Measurements from ENCODE around the gene ST6GALNAC3.

The ST6GALNAC3 gene

GRCh38 chr1:76135835-76136234 is 61.3 kb downstream of the ST6GALNAC3 start:
- H3K4me2 ChIP-seq, result no peak overlapping the region
- H3K27me3 ChIP-seq (ENCODE audit: insufficient read depth, low read depth), result no peaks in the 10 kb centered on the region
- H3K9ac ChIP-seq, result no peak overlapping the region
- no peaks in the 10 kb centered on the region for H4K20me1 ChIP-seq (ENCODE audit: insufficient read depth)
- H3K27ac ChIP-seq, result no peak overlapping the region
- H3K79me2 ChIP-seq (ENCODE audit: insufficient read depth, low read depth), result no peaks in the 10 kb centered on the region
- TF ChIP-seq CTCF (conservative IDR thresholded peaks at IDR 0.05; ENCODE audit: low read depth, low read length), result no peak
- no peaks in the 10 kb centered on the region for H3K4me1 ChIP-seq (ENCODE audit: low read depth, poor library complexity, severe bottlenecking)
- H2AFZ ChIP-seq (ENCODE audit: low read depth), result no peak overlapping the region
- no peak overlapping the region for H3K4me3 ChIP-seq (IDR thresholded peaks at IDR 0.05; ENCODE audit: insufficient read depth, low read depth, low read length)
- H3K36me3 ChIP-seq (ENCODE audit: insufficient read depth), result no peaks in the 10 kb centered on the region

GRCh38 chr1:76136894-76137293 is 62.3 kb downstream of the ST6GALNAC3 start:
- H3K36me3 ChIP-seq (ENCODE audit: insufficient read depth), result no peaks in the 10 kb centered on the region
- no peaks in the 10 kb centered on the region for H3K27me3 ChIP-seq (ENCODE audit: insufficient read depth, low read depth)
- TF ChIP-seq CTCF (conservative IDR thresholded peaks at IDR 0.05; ENCODE audit: low read depth, low read length), result no peak
- H4K20me1 ChIP-seq (ENCODE audit: insufficient read depth), result no peaks in the 10 kb centered on the region
- no peaks in the 10 kb centered on the region for H3K4me1 ChIP-seq (ENCODE audit: low read depth, poor library complexity, severe bottlenecking)
- H3K4me2 ChIP-seq, result no peak overlapping the region
- no peak overlapping the region for H2AFZ ChIP-seq (ENCODE audit: low read depth)
- no peak overlapping the region for H3K4me3 ChIP-seq (IDR thresholded peaks at IDR 0.05; ENCODE audit: insufficient read depth, low read depth, low read length)
- H3K27ac ChIP-seq, result no peak overlapping the region
- no peak overlapping the region for H3K9ac ChIP-seq
- H3K79me2 ChIP-seq (ENCODE audit: insufficient read depth, low read depth), result no peaks in the 10 kb centered on the region

GRCh38 chr1:76137746-76138145 is 63.2 kb downstream of the ST6GALNAC3 start:
- Histone ChIP-seq H3K27ac (no peak overlapping the region), H3K27me3 (ENCODE audit: insufficient read depth, low read depth) (no peaks in the 10 kb centered on the region), H4K20me1 (ENCODE audit: insufficient read depth) (no peaks in the 10 kb centered on the region), H3K4me2 (no peak overlapping the region), H3K4me3 (IDR thresholded peaks at IDR 0.05; ENCODE audit: insufficient read depth, low read depth, low read length) (no peak overlapping the region), H3K9ac (no peak overlapping the region), H2AFZ (ENCODE audit: low read depth) (no peak overlapping the region), H3K4me1 (ENCODE audit: low read depth, poor library complexity, severe bottlenecking) (no peaks in the 10 kb centered on the region), H3K79me2 (ENCODE audit: insufficient read depth, low read depth) (no peaks in the 10 kb centered on the region), H3K36me3 (ENCODE audit: insufficient read depth) (no peaks in the 10 kb centered on the region)
- TF ChIP-seq CTCF (conservative IDR thresholded peaks at IDR 0.05; ENCODE audit: low read depth, low read length), result no peak

GRCh38 chr1:76138217-76138616 is 63.7 kb downstream of the ST6GALNAC3 start:
- H3K4me1 ChIP-seq (ENCODE audit: low read depth, poor library complexity, severe bottlenecking), result no peaks in the 10 kb centered on the region
- H3K9ac ChIP-seq, result no peak overlapping the region
- H4K20me1 ChIP-seq (ENCODE audit: insufficient read depth), result no peaks in the 10 kb centered on the region
- H3K27ac ChIP-seq, result no peak overlapping the region
- no peak overlapping the region for H3K4me3 ChIP-seq (IDR thresholded peaks at IDR 0.05; ENCODE audit: insufficient read depth, low read depth, low read length)
- no peak for TF ChIP-seq CTCF (conservative IDR thresholded peaks at IDR 0.05; ENCODE audit: low read depth, low read length)
- no peaks in the 10 kb centered on the region for H3K27me3 ChIP-seq (ENCODE audit: insufficient read depth, low read depth)
- no peak overlapping the region for H2AFZ ChIP-seq (ENCODE audit: low read depth)
- H3K4me2 ChIP-seq, result no peak overlapping the region
- no peaks in the 10 kb centered on the region for H3K79me2 ChIP-seq (ENCODE audit: insufficient read depth, low read depth)
- no peaks in the 10 kb centered on the region for H3K36me3 ChIP-seq (ENCODE audit: insufficient read depth)

All from KMS-11 (cell line).